ENCODE results near the gene ERO1B. TPM values are rescaled to one million over a fixed set of nuclear protein-coding genes. Genes with fewer than 3 reads are reported as not detected.
A peak's percentile ranks its signal among the peaks of the same experiment; 100 is the strongest.

The ERO1B gene
- total RNA-seq, 1 donor from 2014 or later: 5.1 TPM

DNA sequence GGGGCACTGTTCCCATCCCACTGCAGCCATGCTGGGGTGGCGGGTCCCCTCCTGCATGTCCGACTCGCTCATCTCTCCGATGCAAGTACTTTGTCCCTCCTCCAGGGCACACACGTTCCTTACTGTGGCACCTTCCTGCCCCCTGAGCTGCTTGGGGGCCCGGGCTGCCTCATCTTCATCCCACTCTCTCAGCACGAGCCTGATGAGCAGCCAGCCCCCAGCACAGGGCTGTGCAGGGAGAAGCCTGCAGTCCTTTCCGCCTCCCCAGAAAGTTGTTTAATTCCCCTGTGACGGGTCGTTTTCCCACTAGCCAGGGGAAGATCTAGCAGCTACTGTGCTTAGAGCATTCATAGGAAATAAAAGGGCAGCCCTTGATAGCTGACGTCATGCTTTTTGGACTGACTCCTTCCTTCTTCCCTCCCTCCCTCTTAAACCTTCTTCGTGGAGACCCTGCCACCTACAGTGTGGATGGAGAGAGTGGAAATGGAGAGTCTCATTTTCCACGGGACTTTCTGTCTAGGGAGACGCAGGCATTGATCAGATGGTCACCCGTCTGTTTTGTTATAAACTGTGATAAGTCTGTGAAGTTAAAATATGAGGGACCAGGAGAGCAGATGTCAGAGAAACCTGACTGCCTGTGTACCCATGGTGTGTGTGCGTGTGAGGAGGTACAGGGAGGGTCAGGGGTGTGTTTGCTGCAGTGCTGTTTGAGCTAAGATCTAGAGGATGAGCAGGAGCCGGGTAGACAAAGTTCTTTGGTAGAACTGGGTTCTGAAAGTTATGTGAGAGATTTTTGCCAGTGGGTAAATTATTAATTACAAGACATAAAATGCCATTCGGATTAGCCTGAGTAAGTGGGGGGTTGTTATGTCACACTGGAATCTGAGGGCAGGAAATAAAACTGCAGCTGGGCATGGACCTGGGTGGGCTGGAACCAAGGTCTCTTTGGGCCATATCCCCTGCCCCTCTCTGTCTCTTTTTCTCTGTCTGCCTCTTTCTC lies 105.1 kb downstream of the ERO1B start:
- H3K36me3 ChIP-seq: peaks cover 0 to 14% of the 10 kb centered on the region in 2 donors
- intact Hi-C loops (cut with DNase I): no loop called here
- DNase-seq (ENCODE audit: low spot score in 2 of 2): no peak
- H3K9me3 ChIP-seq: no peaks in the 10 kb centered on the region
- H3K4me3 ChIP-seq: no peak overlapping the region
- H3K4me1 ChIP-seq: no peaks in the 10 kb centered on the region
- no peaks in the 10 kb centered on the region for H3K27me3 ChIP-seq
- TF ChIP-seq, protein P1, sequence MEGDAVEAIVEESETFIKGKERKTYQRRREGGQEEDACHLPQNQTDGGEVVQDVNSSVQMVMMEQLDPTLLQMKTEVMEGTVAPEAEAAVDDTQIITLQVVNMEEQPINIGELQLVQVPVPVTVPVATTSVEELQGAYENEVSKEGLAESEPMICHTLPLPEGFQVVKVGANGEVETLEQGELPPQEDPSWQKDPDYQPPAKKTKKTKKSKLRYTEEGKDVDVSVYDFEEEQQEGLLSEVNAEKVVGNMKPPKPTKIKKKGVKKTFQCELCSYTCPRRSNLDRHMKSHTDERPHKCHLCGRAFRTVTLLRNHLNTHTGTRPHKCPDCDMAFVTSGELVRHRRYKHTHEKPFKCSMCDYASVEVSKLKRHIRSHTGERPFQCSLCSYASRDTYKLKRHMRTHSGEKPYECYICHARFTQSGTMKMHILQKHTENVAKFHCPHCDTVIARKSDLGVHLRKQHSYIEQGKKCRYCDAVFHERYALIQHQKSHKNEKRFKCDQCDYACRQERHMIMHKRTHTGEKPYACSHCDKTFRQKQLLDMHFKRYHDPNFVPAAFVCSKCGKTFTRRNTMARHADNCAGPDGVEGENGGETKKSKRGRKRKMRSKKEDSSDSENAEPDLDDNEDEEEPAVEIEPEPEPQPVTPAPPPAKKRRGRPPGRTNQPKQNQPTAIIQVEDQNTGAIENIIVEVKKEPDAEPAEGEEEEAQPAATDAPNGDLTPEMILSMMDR (IDR thresholded peaks at IDR 0.05): no peak
- no peak overlapping the region for H3K27ac ChIP-seq

DNA sequence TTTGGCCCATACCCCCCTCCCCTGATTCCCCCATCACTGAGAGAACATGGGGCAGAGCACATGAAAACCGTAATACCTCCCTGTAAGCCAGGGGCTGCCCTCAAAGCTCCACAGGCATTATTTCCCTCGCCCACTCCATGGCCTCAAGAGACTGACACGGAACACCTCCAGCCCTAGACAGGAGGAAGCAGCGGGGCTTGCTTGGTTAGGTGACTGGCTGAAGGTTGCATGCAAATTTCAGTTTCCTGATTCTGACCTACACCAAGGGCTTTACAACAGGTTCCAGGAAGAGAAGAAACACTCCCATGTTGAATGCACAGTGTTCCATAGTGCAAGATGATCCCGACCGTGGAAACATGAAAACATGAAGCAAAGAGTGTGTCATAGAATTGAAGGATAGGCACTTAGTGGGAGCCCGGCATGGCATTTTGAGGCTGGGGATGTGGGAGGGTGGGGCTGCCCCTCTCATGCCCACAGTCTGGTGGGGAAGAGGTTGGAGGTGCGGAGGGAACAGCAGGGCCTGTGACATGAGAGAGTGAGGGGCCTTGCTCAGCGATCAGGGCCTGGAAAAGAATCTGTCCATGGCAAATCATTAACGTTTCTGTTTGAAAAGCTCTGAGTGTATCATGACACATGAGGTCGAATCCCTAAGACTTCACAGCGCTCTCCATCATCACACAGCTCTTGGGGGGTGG lies 106.0 kb downstream of the ERO1B start:
- no peak overlapping the region for H3K4me3 ChIP-seq
- intact Hi-C loops (cut with DNase I): no loop called here
- no peaks in the 10 kb centered on the region for H3K4me1 ChIP-seq
- H3K9me3 ChIP-seq: no peaks in the 10 kb centered on the region
- TF ChIP-seq, protein P1 (IDR thresholded peaks at IDR 0.05): no peak
- peaks cover 0 to 9% of the 10 kb centered on the region in 2 donors for H3K36me3 ChIP-seq
- no peak for DNase-seq (ENCODE audit: low spot score in 2 of 2)
- H3K27ac ChIP-seq: no peak overlapping the region
- H3K27me3 ChIP-seq: no peaks in the 10 kb centered on the region

DNA sequence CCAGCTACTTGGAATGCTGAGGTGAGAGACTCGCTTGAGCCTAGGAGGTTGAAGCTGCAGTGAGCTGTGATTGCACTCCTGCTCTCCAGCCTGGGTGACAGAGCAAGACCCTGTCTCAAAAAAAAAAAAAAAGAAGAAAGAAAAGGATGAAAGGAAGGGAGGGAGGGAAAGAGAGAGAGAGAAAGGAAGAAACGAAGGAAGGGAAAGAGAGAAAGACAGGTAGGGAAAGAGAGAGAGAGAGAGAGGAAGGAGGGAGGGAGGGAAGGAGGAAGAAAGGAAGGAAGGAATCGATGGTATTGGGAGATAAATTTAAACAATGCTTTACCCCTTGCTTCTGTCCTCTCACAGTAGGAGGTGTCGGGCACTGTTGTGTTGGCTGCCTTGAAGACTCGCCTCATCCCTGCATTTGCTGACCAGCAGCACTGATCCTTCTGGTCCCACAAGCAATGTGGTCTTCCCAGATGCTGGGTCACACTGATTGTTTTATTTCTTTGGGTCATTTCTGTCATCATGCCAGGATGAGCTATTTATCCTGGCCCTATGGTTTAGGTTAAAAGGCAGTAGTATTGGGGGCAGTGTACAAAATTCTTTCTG lies 108.5 kb downstream of the ERO1B start:
- no peak overlapping the region for H3K4me3 ChIP-seq
- DNase-seq (ENCODE audit: low spot score in 2 of 2): no peak
- TF ChIP-seq, protein P1 (IDR thresholded peaks at IDR 0.05): no peak
- H3K4me1 ChIP-seq: no peaks in the 10 kb centered on the region
- no peaks in the 10 kb centered on the region for H3K27me3 ChIP-seq
- H3K27ac ChIP-seq: no peak overlapping the region
- no peaks in the 10 kb centered on the region for H3K9me3 ChIP-seq
- intact Hi-C loops (cut with DNase I): no loop called here
- no peaks in the 10 kb centered on the region for H3K36me3 ChIP-seq

DNA sequence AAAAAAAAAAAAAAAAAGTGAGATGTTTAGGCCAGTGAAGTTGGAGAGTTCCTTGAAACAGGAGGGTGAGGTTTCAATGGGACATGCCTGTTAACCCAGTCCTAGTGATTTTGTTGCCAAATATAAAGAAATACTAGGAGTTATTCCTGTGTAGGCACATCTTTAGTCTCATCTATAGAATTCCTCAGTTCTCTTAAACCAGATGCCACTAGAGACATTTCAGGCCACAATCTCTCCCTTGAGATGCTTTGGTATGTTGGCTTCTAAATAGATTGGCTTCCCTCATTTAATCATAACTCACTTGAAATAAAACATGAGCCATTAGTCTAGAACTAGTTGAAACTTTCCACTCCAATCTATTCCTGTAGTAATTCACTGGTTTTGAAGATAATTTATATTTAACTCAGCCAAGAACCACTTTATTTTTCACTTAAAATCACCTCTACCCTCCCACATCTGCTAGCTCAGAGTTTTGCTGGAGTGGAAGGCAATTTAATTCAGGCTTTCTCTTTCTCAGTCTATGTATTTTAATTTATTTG lies 109.6 kb downstream of the ERO1B start:
- Histone ChIP-seq H3K36me3 (no peaks in the 10 kb centered on the region), H3K27ac (peak overlapping the region in 1 of 2 donors; percentile 41), H3K4me3 (no peak overlapping the region), H3K4me1 (no peaks in the 10 kb centered on the region), H3K9me3 (no peaks in the 10 kb centered on the region), H3K27me3 (no peaks in the 10 kb centered on the region)
- DNase-seq (ENCODE audit: low spot score in 2 of 2): no peak
- intact Hi-C loops (cut with DNase I): no loop called here
- TF ChIP-seq, protein P1 (IDR thresholded peaks at IDR 0.05): no peak

DNA sequence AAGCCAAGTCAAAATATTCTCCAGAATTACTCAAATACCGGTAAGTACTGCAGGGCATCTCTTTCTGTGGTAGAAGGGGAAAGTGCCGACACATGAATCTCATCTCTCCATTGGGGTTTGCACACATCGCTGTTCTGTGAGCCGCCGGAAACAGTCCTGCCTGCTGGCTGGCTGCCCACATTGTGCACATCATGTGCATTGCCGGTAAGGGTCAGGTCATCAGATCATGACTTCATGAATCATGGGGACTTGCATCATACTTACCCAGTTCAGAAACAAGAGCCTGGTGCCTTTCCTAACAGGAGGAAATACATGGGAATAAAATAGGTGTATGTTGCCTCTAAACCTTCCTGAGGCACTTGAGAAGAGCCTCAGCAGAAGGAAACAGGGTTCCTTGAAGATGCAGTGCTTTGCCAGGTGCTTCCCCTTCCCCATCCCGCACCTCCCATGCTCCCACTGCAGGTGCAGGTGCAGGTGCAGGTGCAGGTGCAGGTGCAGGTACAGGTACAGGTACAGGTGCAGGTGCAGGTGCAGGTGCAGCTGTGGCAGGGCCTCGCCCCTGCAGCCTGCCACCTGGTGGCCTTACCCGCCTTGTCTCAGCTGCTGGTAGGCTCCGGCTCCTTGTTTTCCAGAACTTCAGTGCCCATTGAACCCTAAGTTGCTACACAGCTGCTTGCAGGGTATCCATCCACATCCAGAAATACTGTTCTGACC lies 112.9 kb downstream of the ERO1B start:
- Histone ChIP-seq H3K27ac (no peak overlapping the region), H3K4me1 (no peaks in the 10 kb centered on the region), H3K27me3 (no peaks in the 10 kb centered on the region), H3K36me3 (no peaks in the 10 kb centered on the region), H3K9me3 (no peaks in the 10 kb centered on the region), H3K4me3 (no peak overlapping the region)
- intact Hi-C loops (cut with DNase I): no loop called here
- peak in 1 of 2 donors; percentile 24 for DNase-seq (ENCODE audit: low spot score in 2 of 2)
- TF ChIP-seq, protein P1 (IDR thresholded peaks at IDR 0.05): no peak

All from ascending aorta (tissue), 2 donors.